Esophagus muscularis mucosa (tissue), 4 donors: ENCODE data around the gene PLD5. TPM values are rescaled to one million over a fixed set of nuclear protein-coding genes. Genes with fewer than 3 reads are reported as not detected.

Experiments used
- DNase-seq: peaks from one replicate; pipeline ENCODE4 v3.0.0-alpha.2; 2017; ENCODE audit errors: extremely low spot score
- H3K27ac ChIP-seq, 4 donors: fragments of 200-600 bp; sonication (generic); replicated peaks in 1 of 4; 1 replicate in 3 of 4; 2 replicates in 1 of 4; pipeline ENCODE4 v1.5.1; 2016 to 2019; ENCODE audit warnings: mild to moderate bottlenecking in 1 of 4
- H3K27me3 ChIP-seq, 4 donors: fragments of 200-600 bp; sonication (generic); one replicate each; pipeline versions ENCODE4 v1.5.1 to v1.6.0; 2016 to 2019
- H3K36me3 ChIP-seq, 4 donors: fragments of 200-600 bp; sonication (generic); one replicate each; pipeline ENCODE4 v1.5.1; 2016 to 2019
- H3K4me1 ChIP-seq, 4 donors: fragments of 200-600 bp; sonication (generic); one replicate each; pipeline ENCODE4 v1.5.1; 2016 to 2019
- H3K4me3 ChIP-seq, 4 donors: fragments of 200-600 bp; sonication (generic); 1 replicate in 2 of 4; 2 replicates in 2 of 4; pipeline ENCODE4 v1.5.1; 2016 to 2019; ENCODE audit warnings: mild to moderate bottlenecking in 4 of 4, moderate library complexity in 1 of 4
- H3K9me3 ChIP-seq, 4 donors: fragments of 200-600 bp; sonication (generic); 1 replicate in 3 of 4; 2 replicates in 1 of 4; pipeline ENCODE4 v1.5.1; 2016 to 2019
- EP300 ChIP-seq: sonication (generic); formaldehyde crosslinking; IDR thresholded peaks from one replicate; pipeline ENCODE4 v1.6.1; 2017; ENCODE audit warnings: antibody characterized with exemption
- POLR2A ChIP-seq: fragments of 450-650 bp; IDR thresholded peaks from one replicate; pipeline ENCODE4 v1.6.1; 2017; ENCODE audit warnings: antibody characterized with exemption, moderate library complexity, mild to moderate bottlenecking, low read depth
- POLR2AphosphoS5 ChIP-seq, 2 donors: sonication (generic); formaldehyde crosslinking; IDR thresholded peaks; one replicate each; pipeline ENCODE4 v1.6.1; 2017; ENCODE audit warnings: antibody characterized with exemption in 2 of 2
- WGBS: methylation state at CpG from one replicate; pipeline ENCODE4 v1.1.5; 2018; 5-methylcytosine and 5-hydroxymethylcytosine counted together
- intact Hi-C: fragments of 100-400 bp; cut with DNase I; formaldehyde crosslinking; loops from one replicate; pipeline ENCODE4 v1.15.1; 2023
- total RNA-seq, 4 donors: library from RNA; depleted of rRNA; stranded (reverse); fragments of >200 nt; gene quantifications; one replicate each; pipeline versions ENCODE4 v1.1.0 to v1.2.1, GENCODE V29; 2016
- TF ChIP-seq, protein P1 (sequence below), 3 experiments: fragments of 200-600 bp in 2 of 3; fragments of 450-650 bp in 1 of 3; sonication (generic) in 2 of 3; IDR thresholded peaks; one replicate each; pipeline ENCODE4 v1.5.1; 2017 to 2019; ENCODE audit warnings: antibody characterized with exemption in 3 of 3, mild to moderate bottlenecking in 2 of 3, moderate library complexity in 1 of 3

The PLD5 gene
- total RNA-seq, 4 donors from 2014 or later = 0.33 to 1.7 (median 0.50) TPM

DNA sequence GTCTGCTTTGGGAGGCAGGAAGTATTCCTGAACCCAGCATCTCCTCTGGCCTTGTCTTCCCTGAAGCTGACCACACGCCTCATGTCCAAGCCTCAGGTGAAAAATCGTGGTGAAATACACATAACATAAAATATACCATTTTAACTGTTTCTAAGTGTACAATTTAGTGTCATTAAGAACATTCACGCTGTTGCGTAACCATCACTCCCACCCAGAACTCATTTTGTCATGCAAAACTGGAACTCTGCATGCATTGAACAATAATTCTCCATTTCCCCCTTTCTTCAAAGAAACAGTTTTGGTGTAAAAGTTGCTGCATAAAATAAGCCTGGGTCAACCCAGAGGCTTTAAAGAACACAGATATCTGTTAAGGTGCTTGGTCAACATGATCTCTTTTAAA, 93.5 kb downstream of the PLD5 start:
- Histone ChIP-seq H3K36me3 (no peaks in the 10 kb centered on the region), H3K9me3 (peaks cover 0 to 10% (median 3%) of the 10 kb centered on the region in 4 donors), H3K27me3 (peaks cover 0 to 12% (median 0%) of the 10 kb centered on the region in 4 donors), H3K4me3 (no peak overlapping the region), H3K4me1 (no peaks in the 10 kb centered on the region), H3K27ac (no peak overlapping the region)
- WGBS = 66% methylated on average over 4 of the region's 4 CpGs
- intact Hi-C loops = no loop called here
- TF ChIP-seq, protein P1, sequence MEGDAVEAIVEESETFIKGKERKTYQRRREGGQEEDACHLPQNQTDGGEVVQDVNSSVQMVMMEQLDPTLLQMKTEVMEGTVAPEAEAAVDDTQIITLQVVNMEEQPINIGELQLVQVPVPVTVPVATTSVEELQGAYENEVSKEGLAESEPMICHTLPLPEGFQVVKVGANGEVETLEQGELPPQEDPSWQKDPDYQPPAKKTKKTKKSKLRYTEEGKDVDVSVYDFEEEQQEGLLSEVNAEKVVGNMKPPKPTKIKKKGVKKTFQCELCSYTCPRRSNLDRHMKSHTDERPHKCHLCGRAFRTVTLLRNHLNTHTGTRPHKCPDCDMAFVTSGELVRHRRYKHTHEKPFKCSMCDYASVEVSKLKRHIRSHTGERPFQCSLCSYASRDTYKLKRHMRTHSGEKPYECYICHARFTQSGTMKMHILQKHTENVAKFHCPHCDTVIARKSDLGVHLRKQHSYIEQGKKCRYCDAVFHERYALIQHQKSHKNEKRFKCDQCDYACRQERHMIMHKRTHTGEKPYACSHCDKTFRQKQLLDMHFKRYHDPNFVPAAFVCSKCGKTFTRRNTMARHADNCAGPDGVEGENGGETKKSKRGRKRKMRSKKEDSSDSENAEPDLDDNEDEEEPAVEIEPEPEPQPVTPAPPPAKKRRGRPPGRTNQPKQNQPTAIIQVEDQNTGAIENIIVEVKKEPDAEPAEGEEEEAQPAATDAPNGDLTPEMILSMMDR (IDR thresholded peaks at IDR 0.05) = no peak
- no peak for TF ChIP-seq EP300
- TF ChIP-seq POLR2A = no peak
- TF ChIP-seq POLR2AphosphoS5 (IDR thresholded peaks at IDR 0.05) = no peak
- no peak for DNase-seq

DNA sequence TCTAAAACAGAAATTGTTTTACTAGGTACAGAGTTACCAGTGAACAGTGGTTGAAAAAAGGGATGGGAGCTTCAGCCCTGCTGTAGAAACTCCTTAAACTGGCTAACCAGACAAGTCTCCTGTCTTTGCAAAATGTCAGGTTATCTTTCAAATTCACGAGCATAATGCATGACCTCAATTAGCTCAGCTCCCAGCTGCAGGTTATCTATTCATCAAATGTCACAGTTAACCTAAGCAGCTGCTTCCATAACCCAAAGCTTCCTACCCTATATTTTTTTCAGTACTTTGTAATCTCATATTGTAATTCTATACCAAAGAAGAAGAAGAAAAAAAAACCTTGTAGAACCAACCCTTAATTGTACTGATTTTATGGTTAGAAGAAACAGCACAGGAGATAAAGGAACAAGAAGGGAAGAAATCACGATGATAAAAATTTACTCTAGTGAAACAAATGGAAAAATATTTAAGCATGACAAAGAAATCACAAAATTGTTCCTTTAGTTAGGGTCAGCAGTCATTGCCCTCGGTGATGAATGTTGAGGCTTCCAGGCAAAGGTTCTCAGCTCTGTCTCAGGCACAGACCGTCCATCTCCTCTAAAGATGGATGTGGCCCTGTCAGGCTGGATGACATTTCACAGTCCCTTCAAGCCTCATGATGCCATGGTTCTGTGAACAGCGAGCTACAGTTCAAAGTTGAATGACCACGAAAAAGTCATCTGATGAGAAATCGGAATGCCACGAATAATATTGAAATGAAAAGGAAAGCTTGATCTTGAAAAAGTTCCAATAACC, 95.9 kb downstream of the PLD5 start:
- no peaks in the 10 kb centered on the region for H3K4me1 ChIP-seq
- WGBS = 53% methylated on average over 8 of the region's 8 CpGs
- intact Hi-C loops = no loop called here

DNA sequence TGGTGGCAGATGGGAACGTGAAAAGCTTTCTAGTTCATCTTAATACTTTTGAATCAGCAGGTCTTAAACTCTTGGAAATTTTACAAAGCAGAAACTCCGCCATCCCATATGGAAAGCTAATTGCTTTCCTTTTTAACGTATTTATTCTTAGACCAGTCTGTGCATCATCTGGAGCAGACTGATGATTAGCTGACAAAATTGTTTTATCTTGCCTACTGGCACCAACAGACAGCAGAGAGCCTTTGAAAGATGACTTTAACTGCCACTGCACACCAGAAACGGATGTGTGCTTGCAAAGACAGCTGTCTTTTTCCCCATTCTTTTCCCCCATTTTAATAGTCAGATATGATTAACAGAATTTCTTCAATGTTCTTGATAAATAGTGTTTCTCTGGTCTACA, 97.0 kb downstream of the PLD5 start:
- no peak overlapping the region for H3K27ac ChIP-seq
- 50% methylated on average over 4 of the region's 4 CpGs for WGBS
- H3K9me3 ChIP-seq = peaks cover 0 to 10% (median 3%) of the 10 kb centered on the region in 4 donors
- no peaks in the 10 kb centered on the region for H3K4me1 ChIP-seq
- intact Hi-C loops = no loop called here
- peaks cover 0 to 11% (median 0%) of the 10 kb centered on the region in 4 donors for H3K27me3 ChIP-seq
- H3K4me3 ChIP-seq = no peak overlapping the region
- no peak for DNase-seq
- TF ChIP-seq, protein P1 (IDR thresholded peaks at IDR 0.05) = no peak
- TF ChIP-seq POLR2AphosphoS5 (IDR thresholded peaks at IDR 0.05) (no peak), POLR2A (no peak), EP300 (no peak)
- no peaks in the 10 kb centered on the region for H3K36me3 ChIP-seq

More for the DNA sequence above, 95.9 kb downstream of the PLD5 start:
- TF ChIP-seq POLR2AphosphoS5 (IDR thresholded peaks at IDR 0.05) = no peak
- no peak for TF ChIP-seq POLR2A
- TF ChIP-seq, protein P1 (IDR thresholded peaks at IDR 0.05) = no peak
- no peak for TF ChIP-seq EP300
- peaks cover 0 to 12% (median 0%) of the 10 kb centered on the region in 4 donors for H3K27me3 ChIP-seq
- no peaks in the 10 kb centered on the region for H3K36me3 ChIP-seq
- H3K9me3 ChIP-seq = peaks cover 0 to 10% (median 3%) of the 10 kb centered on the region in 4 donors
- no peak overlapping the region for H3K27ac ChIP-seq
- DNase-seq = no peak
- no peak overlapping the region for H3K4me3 ChIP-seq

DNA sequence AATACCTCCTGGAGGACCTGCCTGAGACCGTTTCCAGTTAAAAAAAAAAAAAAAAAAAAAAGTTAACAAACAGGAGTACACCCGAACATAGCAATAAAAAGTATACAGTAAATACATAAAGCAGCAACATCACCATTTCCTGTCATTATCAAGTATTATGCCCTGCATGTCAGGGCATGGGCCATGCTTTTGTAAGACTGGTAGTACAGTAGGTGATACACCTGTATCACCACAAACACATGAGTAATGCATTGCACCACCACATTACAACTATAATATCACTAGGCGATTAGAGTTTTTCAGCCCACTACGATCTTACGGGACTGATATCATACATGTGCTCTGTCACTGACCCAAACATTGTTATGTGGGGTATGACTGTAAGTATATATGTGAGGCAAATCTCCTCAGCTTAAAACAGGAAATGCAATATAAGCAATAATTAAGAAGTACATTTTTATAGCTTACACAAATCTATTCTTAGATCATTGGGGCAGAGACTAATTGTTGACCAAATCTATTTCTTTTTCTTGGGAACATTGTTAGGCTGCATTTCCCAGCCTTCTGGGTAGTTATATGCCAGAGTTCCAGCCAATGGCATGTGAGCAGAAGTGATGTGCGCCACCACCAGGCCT, 98.1 kb downstream of the PLD5 start:
- Histone ChIP-seq H3K4me3 (no peak overlapping the region), H3K4me1 (no peaks in the 10 kb centered on the region), H3K27ac (no peak overlapping the region), H3K27me3 (peaks cover 0 to under 1% (median 0%) of the 10 kb centered on the region in 4 donors), H3K9me3 (no peaks in the 10 kb centered on the region), H3K36me3 (no peaks in the 10 kb centered on the region)
- WGBS = 90% methylated on average over 6 of the region's 6 CpGs
- TF ChIP-seq POLR2AphosphoS5 (IDR thresholded peaks at IDR 0.05) = no peak
- TF ChIP-seq POLR2A = no peak
- TF ChIP-seq EP300 = no peak
- TF ChIP-seq, protein P1 (IDR thresholded peaks at IDR 0.05) = no peak
- intact Hi-C loops = no loop called here
- peak; percentile 21 for DNase-seq
